Measurements from ENCODE around the gene OR2V2. TPM values are rescaled to one million over a fixed set of nuclear protein-coding genes. Genes with fewer than 3 reads are reported as not detected.

Gene OR2V2
- total RNA-seq, 1 experiment from 2014 or later: not detected

DNA sequence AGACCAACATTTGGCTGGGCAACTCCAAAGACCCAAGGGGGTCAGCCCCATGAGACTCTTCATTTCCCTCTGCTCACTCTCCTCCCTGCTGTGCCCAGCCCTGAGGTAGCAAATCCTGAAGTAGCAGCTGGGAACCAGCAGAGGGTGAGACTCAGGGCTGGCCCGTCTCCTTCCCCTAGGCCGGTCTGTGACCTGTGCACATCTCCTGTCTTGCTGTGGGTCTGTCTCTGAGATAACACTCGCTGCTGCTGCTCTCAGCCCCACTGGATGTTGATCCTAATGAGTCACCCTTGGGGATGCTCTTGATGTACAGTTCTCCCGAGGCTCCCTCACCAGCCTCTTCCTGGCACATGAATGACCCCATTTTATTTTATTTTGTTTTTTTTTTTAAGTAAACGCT lies 9.1 kb upstream of the OR2V2 start:
- DNase-seq (ENCODE audit: extremely low read depth, low read depth): no peak

DNA sequence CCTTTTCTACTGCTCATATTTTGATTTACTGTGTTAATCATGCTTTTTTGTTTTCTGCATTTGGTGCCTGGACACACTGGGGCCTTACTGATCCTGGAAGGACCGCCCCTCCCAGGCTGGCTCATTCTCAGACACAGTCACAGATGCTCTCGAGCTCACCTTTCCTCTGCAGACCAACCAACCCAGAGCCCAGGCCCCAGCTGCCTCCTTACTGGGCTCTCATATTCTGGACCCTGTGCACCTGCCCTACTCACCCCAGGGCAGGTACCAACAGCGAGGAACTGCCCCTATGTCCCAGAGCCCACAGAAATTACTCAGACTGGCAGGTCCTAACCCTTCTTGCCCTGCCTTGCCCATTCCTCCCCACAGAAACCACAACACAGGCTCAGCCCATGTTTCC lies 6.6 kb upstream of the OR2V2 start:
- no peak for DNase-seq (ENCODE audit: extremely low read depth, low read depth)

DNA sequence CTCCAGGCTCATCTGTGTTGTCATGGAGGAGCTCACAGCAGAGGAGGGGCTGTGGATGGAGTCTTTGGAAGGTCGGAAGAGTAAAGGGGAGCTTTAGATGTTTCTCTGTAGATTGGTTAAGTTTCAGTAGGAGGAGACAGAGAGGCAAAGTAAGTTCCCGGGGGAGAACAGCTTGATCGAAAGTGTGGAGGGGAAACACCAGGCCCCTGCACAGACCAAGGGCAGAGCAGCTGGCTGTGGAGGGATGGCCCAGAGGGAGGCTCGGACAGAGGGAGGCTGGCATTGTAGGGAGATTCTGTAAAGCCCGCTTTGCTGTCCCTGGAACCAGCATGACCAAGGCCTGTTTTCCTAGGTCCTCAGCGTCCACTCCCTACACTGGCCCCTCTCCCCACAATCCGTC lies 5.3 kb upstream of the OR2V2 start:
- no peak for DNase-seq (ENCODE audit: extremely low read depth, low read depth)

DNA sequence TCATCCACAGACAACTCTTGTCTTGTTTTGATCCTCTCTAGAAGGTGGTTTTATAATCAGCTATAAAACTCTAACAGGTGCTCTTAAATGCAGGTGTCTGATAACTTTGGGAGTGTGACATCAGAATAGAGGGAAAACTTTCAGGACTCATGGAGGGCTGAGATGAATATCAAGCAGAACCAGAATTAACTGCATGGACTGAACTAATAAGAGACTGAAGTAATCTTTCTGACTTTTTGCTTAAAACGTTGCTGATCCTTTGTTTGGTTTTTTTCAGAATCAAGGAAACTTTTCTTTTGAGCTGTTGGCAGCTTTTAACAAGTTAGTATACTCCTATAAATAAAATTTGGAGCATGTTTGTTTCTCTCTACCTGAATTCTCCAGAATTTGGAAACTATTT lies 2.3 kb upstream of the OR2V2 start:
- no peak for DNase-seq (ENCODE audit: extremely low read depth, low read depth)

DNA sequence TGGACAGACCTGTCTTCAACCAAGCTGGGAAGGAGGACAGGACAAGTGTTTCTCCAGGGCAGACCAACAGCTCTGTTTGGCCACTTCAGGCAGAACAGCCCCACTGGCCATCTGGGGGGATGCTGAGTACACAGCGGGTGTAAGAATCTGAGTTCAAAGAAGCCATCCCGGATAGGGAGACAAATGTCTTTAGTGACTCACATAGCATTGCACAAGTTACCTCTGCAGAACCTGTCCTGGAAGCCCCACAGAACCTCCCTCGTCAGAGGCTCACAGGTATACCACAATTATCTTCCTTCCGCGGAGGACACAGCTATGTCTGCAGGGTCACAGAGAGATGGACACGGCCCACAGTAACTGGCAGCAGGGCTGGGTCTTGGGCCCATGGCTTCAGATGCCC lies 2.0 kb downstream of the OR2V2 start:
- DNase-seq (ENCODE audit: extremely low read depth, low read depth): no peak

DNA sequence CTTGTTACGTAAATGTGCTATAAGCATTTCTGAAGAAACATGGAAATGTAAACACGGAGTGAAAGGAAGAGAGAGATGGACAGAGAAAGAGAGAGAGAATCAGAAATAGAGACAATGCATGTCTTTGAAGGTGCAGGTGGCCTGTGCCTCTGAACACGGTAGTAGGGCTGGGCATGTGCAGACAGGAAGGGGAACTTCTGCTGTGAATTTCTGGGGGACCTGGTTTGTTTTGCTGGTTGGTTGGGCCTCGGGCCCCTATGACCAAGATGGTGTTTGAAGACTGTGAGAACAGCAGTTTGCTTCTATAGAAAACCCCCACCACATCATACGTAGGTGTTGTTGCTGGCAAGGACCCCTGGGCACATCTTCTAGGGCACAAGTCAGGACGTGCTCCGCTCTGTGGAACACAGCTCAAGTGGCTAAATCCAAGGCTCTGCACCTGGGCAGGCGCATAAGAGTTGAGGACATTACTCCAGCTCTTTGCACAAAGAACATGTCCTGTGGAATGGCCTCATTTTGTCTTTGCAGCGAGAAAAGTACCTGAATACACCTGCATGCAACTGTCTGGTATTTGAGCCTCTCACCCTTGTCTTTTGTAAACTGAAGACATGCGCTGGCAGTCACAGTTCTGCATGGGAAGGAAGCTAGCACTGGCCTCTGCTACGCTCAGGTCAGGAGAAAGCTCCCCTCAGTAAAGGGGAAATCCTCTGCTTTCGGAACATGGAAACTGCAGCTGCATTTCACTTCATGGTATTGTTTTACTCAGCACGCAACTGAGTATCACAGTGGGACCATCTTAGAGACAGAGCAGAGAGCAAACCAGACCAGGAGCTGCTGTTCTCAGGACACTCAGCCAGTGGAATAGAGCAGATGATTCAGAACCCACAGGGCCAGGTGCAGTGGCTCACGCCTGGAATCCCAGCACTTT lies 2.7 kb downstream of the OR2V2 start:
- no peak for DNase-seq (ENCODE audit: extremely low read depth, low read depth)

DNA sequence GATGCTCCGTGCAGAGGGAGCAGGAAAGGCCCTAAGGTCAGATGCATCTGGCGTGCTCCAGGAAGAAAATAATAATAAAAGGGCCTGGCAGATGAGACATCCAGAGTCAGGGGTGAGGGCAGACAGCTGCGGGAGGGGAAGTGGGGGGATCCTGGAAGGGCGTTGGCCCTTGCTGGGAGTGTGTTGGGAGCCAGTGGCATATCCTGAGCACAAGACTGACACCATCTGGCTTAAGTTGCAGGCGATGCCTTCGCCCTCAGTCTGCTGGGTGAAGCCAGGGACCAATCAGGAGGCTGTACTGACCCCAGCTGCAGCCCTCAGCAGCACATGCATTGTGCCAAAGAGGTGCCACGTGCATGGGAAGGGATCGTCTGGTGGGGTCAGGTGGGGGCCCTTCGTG lies 3.8 kb downstream of the OR2V2 start:
- DNase-seq (ENCODE audit: extremely low read depth, low read depth): no peak

DNA sequence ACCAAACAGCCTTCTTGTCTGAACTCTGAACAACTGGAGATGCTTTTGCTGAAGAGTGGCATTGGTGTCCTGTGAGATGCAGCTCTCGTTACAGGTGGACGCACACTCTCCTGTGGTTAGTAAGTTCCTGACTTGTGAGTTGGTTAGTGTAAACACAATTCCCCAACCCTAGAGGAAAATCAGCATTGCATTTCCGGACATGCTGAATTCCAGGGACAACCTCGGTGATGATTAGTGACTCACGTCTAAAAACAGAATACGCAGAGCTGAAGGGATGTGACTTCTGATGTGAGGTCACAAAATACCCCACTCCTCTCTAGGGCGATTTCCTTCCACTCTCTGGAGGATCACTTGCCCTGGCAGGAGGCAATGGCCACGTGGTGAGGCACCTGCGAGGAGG lies 5.0 kb downstream of the OR2V2 start:
- no peak for DNase-seq (ENCODE audit: extremely low read depth, low read depth)

DNA sequence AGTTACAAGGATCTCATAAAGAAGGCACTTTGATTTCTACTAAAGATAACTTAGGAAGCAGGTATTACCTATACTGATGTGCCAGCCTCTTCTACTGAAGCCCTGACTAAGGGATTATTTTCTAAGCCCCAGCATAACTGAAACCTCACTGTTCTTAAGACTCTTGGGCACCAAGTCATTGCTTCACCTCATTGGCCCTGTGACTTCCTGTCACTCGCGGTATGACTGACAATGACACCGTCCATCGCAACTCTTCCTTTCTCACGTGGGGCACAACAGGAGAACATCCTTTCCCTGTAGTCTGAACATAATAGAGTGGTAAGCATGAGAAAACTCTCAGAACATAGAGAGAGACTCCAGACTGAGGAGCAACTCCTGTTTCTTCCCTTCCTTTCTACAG lies 6.4 kb downstream of the OR2V2 start:
- no peak for DNase-seq (ENCODE audit: extremely low read depth, low read depth)

DNA sequence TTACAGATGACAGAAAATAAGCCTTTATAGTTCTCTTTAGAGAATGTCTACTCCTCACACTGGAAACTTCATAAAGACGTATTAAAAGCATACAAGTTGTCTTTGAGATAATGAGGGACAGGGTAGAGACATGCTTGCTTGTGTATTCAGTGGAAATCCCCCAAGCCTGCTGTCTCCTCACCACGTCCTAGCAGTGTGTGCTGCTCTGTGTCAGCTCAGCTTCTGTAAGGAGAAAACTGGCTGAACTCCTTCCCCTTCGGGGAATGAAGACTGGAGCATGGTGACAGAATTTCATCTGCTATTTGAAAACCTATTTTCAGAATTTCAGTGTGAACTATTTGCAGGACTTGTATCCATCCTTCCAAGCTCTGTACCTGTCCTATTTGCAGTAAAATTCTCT lies 9.4 kb downstream of the OR2V2 start:
- no peak for DNase-seq (ENCODE audit: extremely low read depth, low read depth)

DNA sequence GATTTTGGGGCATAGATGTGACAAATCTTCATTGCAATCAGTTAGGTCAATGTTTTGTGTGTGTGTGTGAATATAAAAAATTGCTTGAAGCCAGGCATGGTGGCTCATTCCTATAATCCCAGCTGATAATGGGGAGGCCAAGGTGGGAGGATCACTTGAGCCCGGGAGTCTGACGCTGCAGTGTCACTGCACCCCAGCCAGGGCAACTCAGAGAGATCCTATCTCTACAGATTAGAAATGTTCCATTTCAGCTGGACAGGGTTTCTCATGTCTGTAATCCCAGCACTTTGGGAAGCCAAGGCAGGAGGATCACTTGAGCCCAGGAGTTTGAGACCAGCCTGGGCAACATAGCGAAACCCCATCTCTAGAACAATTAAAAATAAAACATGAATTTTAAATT lies 11.5 kb downstream of the OR2V2 start:
- DNase-seq (ENCODE audit: extremely low read depth, low read depth): no peak

DNA sequence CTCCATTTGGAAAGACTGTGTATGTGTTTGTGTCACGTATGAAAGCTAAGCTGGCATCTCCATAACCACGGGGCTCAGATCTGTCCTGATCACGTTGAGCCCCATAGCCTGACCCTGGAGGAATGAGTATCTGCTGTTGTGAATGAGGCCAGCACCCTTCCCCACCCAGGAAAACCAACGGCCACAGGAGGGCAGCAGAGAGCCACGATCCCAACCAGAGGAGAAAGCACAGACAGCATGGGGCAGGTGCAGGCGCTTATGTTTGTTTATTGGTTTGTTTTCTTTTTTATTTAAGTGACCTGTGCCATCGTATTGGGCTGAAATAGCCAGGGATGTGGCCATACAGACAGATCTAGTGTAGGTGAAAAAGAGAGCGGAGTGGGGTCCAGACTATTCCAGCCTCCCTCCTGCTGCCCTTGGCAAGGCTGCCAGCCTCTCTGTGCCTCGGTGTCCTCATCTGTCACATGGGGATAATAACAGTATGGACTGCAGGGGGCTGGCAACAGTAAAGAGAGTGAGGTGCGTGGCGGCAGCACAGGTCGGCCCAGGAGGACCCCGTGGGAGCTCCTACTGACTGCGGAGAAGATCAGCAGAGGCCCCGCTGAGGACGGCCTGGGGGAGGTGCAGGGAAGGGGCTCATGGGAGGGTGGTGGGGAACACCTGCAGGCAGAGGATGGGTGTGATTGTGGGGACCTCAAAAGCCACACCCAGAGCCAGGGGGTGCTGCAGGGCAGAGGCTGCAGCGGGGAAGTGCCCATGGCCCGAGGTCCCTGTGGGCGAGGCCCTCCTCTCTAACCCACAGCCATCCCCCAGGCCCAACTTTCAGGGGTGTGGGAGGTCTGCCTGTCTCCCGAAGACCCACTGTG lies 12.1 kb downstream of the OR2V2 start:
- peak; percentile 91 for DNase-seq (ENCODE audit: extremely low read depth, low read depth)

DNA sequence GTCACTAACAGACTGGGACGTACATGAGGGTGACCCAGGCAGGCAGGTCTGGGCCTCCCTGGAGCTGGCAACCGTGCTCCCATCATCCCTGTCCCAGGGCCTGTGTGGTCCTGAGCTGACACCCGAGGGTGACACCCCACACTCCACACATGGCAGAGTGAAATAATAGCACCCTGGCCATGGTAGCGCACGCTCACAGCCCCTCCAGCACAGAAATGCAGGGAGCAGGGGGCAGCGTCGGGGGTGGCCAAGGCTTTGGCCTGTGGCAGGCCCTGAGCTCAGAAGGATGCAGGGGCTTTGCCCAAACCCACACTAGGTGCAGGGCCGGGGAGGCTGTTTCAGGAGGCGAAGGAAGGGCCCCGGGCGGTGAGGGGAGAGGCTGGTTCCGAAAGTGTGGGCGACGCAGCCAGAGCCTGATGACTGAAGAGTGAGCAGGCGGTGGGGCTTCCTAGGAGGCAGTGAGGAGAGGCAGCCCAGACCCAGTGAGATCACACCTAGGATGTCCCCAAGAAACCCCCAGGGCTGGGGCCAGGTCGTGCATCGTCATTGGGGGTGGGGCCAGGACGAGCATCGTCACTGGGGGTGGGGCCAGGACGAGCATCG lies 12.9 kb downstream of the OR2V2 start:
- DNase-seq (ENCODE audit: extremely low read depth, low read depth): peak; percentile 54

DNA sequence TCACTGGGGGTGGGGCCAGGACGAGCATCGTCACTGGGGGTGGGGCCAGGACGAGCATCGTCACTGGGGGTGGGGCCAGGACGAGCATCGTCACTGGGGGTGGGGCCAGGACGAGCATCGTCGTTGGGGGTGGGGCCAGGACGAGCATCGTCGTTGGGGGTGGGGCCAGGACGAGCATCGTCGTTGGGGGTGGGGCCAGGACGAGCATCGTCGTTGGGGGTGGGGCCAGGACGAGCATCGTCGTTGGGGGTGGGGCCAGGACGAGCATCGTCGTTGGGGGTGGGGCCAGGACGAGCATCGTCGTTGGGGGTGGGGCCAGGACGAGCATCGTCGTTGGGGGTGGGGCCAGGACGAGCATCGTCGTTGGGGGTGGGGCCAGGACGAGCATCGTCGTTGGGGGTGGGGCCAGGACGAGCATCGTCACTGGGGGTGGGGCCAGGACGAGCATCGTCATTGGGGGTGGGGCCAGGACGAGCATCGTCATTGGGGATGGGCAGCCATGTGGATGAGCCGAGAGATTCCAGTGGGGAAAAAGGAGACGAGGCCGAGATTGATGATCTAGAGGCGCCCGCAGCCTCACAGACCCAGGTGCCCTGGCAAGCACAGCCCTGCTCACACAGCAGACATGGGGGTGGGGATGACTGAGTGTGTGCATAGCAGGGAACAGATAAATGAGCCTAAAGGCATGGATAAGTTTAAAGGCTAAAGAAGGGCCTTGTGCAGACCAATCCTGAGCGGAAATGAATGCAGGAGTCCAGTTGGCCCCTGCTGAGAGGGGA lies 13.6 kb downstream of the OR2V2 start:
- DNase-seq (ENCODE audit: extremely low read depth, low read depth): peak; percentile 80

DNA sequence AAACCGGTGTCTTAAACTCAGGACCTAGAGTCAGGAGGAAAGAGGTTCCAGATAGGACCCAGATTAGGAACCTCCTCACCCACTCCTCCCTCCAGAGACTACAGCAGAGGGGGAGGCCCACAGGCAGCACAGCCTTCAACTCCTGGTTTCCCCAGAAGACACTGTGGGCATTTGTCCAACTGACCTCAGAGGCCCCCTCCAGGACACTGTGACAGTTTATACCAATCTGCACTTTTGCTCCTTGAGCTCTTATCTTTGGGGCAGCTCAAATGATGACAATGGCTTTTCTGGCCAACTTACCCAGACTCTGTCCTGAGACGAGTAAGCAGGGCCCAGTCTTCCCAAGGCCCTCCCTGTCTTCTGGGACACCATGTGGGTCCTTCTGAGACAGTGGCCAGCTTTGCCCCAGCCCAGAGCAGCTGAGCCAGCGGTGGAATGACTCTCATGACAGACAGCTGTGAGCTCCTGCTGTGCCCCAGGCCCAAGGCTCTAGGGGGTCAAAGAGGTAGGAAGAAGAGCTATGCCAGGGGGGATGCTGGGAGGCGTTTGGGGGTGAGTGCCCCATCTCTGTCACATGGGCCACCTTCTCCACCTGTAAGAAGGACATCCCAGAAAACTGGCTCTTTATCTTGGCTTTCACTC lies 14.3 kb downstream of the OR2V2 start:
- no peak for DNase-seq (ENCODE audit: extremely low read depth, low read depth)

DNA sequence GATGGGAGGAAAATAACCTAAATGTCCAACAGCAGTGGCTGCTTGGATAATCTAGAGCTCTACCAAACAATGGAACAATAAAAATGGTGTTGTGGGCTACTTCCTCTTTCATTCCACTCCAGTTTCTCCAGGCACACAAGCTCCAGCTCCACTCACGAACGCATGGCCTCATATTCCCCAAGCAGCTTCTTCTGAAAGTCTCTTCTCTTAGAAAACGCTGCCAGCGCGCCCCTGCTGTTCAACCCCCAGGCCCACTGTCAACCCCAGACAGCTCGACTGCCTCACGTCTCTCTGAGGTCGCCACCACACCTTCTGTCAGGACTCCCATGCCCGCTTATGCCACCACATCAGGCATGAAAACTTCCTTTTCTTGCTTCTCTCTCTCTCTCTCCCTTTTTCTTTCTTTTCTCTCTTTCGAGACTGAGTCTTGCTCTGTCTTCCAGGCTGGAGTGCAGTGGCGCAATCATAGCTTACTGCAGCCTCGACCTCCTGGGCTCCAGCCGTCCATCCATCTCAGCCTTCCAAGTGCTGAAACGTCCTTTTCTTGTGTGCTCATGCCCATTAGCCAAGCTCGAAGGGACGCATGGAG lies 16.2 kb downstream of the OR2V2 start:
- no peak for DNase-seq (ENCODE audit: extremely low read depth, low read depth)

DNA sequence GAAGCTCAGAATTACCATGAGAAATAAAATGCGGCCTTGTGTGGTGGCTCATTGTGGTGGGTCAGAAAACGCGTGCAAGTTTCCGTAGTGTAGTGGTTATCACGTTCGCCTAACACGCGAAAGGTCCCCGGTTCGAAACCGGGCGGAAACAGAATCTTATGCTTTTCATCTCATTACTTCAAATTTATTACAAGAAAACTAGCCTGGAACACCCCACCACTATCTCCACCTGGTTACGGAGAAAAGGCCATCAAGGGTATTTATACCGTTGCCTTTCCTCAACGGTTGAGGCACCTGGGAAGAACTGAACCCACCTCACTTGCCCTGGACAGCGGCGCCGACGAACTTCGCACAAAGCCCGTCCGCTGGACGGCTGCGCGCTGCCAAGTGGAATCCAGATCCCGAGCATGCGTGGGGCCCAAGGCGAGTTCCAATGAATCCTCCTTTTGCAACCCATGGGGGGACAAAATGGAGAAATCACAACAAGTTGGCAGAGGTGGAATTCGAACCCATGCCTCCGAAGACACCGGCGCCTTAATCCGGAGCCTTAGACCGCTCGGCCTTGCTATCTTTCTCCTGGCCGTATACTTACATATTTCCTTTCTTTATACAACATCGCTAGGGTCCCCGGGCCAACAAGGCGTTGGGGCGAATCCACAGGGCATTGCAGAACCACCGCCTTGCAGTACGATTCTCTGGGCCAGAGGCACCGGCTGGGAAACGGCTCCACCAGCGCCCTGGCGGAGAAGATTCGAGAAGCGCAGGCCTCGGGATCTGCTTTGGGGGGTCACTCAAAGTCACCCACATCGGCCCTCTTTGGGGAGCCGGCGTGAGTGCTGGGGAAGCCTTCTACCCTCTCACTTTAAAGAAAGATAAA lies 16.9 kb downstream of the OR2V2 start:
- no peak for DNase-seq (ENCODE audit: extremely low read depth, low read depth)

DNA sequence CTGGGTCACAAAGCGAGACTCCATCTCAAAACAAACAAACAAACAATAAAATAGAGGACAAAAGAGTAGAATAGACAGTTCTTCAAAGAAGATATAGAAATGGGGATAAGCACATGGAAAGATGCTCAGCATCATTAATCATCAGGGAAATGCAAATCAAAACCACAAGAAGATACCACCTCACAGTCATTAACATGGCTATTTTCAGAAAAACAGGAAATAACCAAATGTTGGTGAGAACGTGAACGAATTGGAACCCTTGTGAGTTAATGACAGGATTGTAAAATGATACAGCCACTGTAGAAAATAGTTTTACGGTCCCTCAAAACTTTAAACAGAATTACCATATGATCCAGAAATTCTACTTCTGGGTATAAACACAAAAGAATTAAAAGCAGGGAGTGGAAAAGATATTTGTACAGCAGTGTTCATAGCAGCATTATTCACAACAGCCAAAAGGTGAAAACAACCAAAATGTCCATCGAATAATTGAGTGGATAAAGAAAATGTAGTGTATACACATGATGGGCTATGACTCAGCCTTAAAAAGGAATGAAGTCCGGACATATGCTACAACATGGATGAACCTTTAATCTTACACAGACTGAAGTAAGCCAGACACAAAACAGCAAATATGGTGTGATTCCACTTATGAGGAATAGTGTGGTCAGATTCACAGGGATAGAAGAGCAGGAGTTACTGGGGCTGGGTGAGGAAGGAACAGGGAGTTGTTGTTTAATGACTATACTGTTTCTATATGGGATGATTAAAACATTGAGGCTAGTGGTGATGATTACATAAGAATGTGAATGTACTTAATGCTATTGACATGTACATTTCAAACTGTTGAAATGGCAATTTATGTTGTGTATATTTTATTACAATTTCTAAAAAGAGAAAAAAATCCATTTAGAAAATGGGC lies 19.7 kb downstream of the OR2V2 start:
- no peak for DNase-seq (ENCODE audit: extremely low read depth, low read depth)
